ENCODE data around the gene CTSD.

DNA sequence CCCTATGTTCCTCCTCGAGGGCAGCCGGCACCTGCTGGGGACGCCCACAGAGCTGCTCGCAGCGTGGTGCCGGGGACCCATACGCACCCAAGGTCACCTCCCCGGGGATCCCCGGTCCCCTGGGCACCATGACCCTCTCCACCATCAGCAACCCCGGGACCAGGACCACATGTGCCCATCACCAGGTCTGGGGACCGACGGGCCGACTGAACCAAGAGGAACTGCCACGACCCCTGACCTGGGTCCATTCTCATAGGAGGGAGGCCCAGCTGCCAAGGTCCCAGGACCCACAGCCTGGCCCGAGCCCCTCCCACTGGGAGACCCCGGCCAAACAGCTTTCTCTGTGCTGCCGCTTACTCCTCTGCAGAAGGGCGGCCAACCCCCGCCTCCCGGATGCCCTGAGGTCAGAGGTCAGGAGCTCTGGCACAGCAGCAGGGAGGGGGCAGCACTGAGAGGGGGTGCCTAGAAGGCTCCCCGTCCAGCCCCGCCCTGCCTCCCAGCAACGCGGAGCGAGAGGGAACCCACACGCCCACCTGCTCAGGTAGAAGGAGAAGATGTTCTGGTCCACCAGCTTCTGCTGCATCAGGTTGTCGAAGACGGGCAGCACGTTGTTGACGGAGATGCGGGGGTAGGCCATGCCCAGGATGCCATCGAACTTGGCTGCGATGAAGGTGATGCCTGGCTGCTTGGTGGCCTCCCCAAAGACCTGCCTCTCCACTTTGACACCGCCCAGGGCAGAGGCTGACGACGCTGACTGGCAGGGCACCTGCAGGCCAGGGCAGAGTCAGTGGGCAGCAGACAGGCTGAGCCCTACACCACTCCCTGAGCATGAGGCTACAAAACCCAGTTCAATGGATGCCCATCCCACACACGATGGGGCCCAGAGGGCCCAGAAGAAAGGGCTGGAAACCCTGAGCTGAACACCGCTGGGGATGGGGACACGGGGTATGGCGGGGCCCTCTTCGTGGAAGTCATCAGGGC, 6.6 kb downstream of the CTSD start:
- TF ChIP-seq, protein P1, sequence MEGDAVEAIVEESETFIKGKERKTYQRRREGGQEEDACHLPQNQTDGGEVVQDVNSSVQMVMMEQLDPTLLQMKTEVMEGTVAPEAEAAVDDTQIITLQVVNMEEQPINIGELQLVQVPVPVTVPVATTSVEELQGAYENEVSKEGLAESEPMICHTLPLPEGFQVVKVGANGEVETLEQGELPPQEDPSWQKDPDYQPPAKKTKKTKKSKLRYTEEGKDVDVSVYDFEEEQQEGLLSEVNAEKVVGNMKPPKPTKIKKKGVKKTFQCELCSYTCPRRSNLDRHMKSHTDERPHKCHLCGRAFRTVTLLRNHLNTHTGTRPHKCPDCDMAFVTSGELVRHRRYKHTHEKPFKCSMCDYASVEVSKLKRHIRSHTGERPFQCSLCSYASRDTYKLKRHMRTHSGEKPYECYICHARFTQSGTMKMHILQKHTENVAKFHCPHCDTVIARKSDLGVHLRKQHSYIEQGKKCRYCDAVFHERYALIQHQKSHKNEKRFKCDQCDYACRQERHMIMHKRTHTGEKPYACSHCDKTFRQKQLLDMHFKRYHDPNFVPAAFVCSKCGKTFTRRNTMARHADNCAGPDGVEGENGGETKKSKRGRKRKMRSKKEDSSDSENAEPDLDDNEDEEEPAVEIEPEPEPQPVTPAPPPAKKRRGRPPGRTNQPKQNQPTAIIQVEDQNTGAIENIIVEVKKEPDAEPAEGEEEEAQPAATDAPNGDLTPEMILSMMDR (IDR thresholded peaks at IDR 0.05), result no peak
- TF ChIP-seq RCOR1 (IDR thresholded peaks at IDR 0.05; ENCODE audit: low read length) (no peak), TCF12 (IDR thresholded peaks at IDR 0.05) (no peak), MEF2A (IDR thresholded peaks at IDR 0.05; ENCODE audit: borderline replicate concordance, low read depth) (no peak), TEAD4 (IDR thresholded peaks at IDR 0.05; ENCODE audit: borderline replicate concordance, insufficient read depth) (no peak)
- TF ChIP-seq, protein P2, sequence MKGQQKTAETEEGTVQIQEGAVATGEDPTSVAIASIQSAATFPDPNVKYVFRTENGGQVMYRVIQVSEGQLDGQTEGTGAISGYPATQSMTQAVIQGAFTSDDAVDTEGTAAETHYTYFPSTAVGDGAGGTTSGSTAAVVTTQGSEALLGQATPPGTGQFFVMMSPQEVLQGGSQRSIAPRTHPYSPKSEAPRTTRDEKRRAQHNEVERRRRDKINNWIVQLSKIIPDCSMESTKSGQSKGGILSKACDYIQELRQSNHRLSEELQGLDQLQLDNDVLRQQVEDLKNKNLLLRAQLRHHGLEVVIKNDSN (IDR thresholded peaks at IDR 0.05; ENCODE audit: borderline replicate concordance, low read depth), result no peak
